T47D (cell line): ENCODE measurements around the gene SOAT2.
"Not testable (repeated sequence)": the region's sequence is repeated elsewhere in the genome, so short reads cannot be mapped to it uniquely, and the experiment has no call there.

Experiments used
- DNase-seq, 2 experiments: peaks; one replicate each; pipeline versions ENCODE4 v3.0.0 to v3.0.0-alpha.2; 2011 to 2012; ENCODE audit warnings: low read depth in 1 of 2, low spot score in 1 of 2
- JUND ChIP-seq: IDR thresholded peaks from 2 replicates; pipeline ENCODE4 v1.6.1; 2012; ENCODE audit warnings: low read depth
- in situ Hi-C: cut with HindIII; loops from 2 replicates; pipeline ENCODE4 v1.10.0; 2016; ENCODE audit warnings: low sequenced_read_pairs, low pct_unique_long_range_greater_than_20kb

Gene SOAT2

DNA sequence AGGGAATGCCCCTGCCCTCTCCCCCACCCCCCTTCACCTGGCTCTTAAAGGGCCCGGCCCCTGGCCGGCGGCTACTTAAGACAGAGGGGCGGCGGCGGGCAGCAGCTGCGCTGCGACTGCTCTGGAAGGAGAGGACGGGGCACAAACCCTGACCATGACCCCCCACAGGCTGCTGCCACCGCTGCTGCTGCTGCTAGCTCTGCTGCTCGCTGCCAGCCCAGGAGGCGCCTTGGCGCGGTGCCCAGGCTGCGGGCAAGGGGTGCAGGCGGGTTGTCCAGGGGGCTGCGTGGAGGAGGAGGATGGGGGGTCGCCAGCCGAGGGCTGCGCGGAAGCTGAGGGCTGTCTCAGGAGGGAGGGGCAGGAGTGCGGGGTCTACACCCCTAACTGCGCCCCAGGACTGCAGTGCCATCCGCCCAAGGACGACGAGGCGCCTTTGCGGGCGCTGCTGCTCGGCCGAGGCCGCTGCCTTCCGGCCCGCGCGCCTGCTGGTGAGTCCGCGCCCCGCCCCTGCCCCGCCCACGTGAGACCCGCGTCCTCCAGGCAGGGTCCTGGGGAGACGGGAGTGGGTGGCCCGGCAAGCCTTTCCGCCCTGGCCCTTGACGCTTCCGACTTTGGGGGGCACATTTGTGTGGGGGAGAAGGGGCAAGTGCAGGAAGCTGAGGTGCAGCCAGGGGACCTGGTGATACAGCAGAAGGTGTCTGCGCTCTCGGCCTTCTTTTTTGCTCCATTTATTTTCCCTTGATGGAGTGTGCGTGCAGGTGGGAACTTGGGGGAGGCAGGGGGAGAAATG is 5.5 kb upstream of the SOAT2 start, which contains the start of gene IGFBP6:
IGFBP6 (plus strand) TSS at position 104 of the 790 bp plus-strand sequence; CDS start at position 155, 51 bp downstream.
- in situ Hi-C loops = no loop called here
- TF ChIP-seq JUND = no peak
- peak; percentile 62 for DNase-seq

DNA sequence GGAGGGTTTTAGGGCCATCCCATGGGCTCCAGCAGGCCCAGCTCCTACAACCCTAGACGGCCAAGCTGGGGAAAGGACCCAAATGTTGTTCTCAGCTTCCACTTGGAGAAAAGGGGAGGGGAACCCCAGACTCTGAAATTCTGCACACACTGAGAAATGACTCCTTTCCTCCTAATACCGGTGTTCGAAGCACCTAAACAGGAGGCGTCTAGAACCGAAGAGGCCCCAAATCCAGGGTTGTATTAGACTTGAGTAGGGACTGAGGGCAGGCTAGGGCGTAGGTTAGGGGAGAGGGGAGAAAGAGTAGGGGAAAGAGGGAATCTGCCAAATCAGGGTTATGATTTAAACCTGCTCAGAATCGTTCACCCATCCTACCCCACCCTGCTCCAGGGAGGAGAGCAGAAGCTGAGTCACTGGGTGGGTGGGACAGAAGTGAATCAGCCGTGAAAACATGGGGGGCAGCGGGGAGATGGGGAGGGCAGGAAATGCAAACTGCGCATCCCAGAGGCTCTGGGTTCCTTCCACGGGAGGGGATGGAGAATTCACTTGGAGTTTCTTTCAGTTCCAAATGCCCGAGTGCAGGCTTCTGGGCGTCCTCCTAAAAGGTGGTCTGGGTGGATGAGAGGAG is 4.8 kb upstream of the SOAT2 start:
- TF ChIP-seq JUND = no peak
- no peak for DNase-seq
- in situ Hi-C loops = no loop called here

DNA sequence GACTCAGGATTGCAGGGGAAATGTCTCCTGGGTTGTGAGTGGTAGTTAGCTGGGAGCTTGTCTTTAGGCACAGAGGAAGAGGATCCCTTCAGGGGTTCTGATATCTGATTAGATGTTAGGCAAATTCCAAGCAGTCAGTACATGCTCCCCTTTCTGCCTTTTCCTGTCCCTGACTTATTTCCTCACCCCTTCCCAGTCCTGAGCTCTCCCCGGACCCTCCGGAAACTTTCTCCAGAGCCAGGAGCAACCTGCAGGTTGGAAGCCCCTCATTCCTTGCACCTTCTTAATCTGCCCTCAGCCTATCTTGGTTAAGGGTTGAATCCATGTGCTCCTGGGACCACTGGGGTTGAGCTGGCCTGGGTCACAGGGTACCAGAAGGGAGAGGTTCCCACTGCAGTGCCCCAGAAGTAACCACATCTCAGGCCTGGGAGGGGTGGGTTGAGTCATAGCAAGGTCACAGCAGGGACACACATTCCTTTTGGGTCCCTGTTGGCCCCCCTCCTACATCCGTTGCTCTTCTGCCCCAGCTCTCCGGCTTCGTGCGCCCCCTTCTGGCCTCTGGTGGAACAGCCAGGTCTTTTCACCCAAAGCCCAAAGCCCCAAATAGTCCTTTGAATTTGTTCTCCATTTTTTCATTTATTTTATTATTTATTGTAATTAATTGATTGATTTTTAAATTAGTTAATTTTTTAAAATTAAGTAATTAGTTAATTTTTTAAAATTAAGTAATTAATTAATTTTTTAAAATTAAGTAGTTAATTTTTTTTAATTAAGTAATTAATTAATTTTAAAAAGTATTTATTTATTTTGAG is 4.0 kb upstream of the SOAT2 start:
- TF ChIP-seq JUND = no peak
- peak; percentile 89 to 92 for DNase-seq
- in situ Hi-C loops = no loop called here

DNA sequence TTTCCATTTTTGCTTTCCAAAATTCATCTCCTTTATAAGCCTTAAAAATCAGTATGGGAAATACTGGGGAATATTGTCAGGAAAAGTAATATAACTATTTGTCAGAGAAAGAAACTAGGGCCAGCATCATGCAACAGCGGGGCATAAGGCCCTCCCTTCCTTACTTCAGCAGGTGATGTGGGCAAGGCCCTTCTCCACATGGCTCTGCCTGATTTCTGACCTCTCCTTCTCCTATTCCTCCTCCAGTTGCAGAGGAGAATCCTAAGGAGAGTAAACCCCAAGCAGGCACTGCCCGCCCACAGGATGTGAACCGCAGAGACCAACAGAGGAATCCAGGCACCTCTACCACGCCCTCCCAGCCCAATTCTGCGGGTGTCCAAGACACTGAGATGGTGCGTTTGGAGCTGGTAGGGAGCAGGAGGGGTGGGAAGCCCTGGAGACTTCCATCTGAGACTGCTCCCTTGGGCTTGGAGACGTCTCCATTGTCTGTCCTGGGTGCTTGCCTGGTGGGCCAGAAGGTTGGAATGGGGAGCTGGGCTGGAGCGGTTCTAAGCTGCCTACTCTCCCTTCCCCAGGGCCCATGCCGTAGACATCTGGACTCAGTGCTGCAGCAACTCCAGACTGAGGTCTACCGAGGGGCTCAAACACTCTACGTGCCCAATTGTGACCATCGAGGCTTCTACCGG is 2.7 kb upstream of the SOAT2 start:
- no peak for DNase-seq
- in situ Hi-C loops = no loop called here
- TF ChIP-seq JUND = no peak

DNA sequence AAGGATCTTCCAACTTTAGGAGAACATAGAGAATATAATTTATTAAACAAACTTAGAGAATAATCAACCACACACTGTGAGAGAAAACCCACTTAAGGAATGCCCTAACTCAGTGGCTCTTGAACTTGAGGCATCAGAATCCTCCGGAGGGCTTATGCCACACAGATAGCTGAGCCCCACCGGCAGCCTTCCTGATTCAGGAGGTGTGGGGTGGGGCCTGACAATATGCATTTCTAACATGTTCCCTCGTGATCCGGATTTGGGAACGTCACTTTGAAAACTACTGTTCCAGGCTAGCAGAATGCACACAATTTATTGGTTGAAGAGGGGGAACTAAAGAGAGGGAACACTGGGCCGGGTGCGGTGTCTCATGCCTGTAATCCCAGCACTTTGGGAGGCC is 2.0 kb upstream of the SOAT2 start:
- no peak for TF ChIP-seq JUND
- in situ Hi-C loops = no loop called here
- DNase-seq = no peak

DNA sequence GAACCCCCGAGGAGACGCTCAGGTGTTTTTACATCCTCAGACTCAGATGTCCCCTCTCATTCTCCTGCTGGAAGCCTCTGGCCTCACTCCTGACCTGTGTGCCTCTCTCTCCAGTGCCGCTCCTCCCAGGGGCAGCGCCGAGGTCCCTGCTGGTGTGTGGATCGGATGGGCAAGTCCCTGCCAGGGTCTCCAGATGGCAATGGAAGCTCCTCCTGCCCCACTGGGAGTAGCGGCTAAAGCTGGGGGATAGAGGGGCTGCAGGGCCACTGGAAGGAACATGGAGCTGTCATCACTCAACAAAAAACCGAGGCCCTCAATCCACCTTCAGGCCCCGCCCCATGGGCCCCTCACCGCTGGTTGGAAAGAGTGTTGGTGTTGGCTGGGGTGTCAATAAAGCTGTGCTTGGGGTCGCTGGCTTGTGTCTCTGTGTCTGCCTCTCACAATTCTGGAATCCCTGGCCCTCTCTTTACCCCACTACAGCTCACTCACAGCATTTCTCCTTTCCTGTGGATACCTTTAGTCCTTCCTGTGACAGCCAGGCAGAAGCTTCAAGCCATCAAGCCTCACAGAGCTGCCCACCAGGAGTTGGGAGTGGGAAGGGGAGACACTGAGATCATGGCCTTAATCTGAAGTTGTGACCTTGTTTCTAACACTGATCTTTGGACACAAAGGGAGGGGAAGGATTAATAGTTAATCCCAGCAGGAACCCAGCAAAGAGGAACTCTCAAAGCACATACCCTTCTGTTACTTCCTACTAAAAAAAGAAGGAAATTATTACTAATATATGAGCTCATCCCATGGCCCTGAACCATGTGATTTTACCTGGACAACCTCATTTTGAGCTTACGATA is 1.1 kb upstream of the SOAT2 start:
- DNase-seq = no peak
- in situ Hi-C loops = no loop called here
- no peak for TF ChIP-seq JUND

DNA sequence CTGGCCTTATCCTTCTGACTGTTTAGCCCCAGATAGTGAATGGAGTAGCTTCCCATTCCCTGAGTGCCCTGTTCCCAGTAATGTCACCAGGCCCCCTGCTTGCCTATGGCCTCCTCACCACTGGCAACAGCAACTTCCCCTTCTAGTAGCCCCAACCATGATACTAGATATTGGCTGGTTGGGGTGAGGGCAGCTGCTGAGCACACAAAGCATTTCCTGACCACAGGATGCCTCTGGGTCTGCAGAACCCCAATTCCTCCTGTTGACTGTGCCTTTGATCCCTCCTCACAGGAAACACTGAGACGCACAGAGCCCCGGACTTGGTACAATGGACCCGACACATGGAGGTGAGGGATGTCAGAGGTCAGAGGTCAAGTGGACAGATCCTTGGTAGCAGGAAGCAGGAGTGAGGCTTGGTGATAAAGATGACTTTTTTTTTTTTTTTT is 597 bp downstream of the SOAT2 start:
- TF ChIP-seq JUND = no peak
- no peak for DNase-seq
- in situ Hi-C loops = no loop called here

DNA sequence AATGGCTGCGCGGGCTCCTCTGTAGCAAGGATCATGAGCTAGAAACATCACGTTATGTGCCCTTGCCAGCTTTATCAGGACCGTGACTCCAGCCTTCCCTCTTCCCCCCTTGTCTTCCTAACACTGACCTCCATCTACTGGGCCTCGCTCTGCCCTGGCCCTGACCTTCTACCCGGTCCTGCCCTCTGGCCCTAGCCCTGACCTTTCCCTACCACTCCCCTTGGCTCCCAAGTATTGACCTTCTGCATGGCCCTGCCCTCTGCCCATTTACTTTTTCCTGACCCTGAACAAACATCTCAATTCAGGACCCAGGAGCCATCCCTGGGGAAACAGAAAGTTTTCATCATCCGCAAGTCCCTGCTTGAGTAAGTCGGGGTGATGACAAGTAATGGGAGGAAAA is 2.0 kb downstream of the SOAT2 start:
- TF ChIP-seq JUND = no peak
- no peak for DNase-seq
- in situ Hi-C loops = no loop called here

DNA sequence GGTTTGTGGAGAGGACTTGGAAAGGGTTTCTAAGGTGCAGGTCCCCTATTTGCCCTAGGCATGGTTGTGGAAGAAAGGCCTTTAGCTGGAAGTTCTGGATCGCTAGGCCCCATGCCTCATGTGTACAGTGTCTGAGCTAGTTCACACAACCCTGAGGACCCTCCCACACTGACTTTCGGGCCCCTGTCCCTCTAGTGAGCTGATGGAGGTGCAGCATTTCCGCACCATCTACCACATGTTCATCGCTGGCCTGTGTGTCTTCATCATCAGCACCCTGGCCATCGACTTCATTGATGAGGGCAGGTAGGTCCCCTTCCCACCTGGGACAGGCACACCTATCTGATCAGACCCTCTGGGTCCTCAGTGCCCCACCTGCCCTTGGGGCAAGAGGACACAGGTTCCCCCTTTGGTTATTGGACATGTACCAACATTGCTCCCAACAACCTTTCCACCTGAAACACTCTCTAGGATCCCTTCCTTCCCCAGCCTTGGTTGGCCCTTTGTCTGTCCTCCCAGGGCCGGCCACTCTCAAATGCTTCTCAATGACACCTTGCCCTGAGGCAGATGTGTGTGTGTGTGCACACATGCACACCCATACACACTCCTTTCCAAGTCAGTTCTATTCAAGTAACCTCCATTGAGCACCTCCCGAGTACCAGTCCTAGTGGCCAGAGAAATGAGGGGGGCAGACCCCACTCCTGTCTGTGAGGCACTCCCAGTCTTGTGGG is 2.6 kb downstream of the SOAT2 start:
- no peak for DNase-seq
- in situ Hi-C loops = no loop called here
- TF ChIP-seq JUND = no peak

DNA sequence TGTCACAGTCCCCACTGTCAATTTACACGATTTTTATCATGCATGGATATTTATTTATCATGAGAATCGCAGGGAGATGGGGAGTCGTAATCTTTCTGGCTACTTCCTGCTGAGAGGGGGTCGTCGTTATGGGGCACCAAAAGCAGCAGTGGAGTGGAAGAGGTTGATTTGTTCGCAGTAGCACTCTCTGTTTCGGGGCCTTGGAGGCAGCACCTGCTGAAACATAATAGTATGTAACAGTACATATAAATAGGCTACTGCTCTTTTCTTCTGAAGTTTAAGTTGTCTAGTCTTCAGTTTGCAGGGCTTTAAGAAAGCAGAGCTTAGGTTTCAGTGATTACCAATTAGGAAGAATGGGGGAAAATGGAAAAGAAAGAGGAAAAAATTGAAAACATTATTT is 3.8 kb downstream of the SOAT2 start:
- no peak for TF ChIP-seq JUND
- in situ Hi-C loops = no loop called here
- DNase-seq = no peak

DNA sequence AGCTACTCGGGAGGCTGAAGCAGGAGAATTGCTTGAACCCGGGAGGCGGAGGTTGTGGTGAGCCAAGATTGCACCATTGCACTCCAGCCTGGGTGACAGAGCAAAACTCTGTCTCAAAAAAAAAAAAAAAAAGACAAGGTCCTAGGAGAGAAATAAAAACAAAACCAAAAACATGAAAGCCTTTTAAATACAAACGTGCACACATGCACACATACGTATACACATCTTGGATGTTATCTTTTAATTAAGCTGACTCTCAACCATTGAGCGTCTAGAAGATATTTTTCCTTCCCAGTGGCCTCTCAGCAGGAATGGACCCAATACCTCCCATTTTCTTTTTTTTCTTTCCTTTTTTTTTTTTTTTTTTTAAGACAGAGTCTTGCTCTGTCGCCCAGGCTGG is 9.1 kb downstream of the SOAT2 start:
- DNase-seq, in situ Hi-C loops: not testable (repeated sequence)
